HG02938 (cell line): Measurements from ENCODE around the gene TMEM129.
A peak's percentile ranks its signal among the peaks of the same experiment; 100 is the strongest.

Source experiments
- ATAC-seq: cut with Tn5 transposase; IDR thresholded peaks from one replicate; pipeline ENCODE4 v1.9.1; 2021; ENCODE audit warnings: mild to moderate bottlenecking, moderate library complexity; ENCODE audit not compliant: unreplicated experiment

The TMEM129 gene, protein sequence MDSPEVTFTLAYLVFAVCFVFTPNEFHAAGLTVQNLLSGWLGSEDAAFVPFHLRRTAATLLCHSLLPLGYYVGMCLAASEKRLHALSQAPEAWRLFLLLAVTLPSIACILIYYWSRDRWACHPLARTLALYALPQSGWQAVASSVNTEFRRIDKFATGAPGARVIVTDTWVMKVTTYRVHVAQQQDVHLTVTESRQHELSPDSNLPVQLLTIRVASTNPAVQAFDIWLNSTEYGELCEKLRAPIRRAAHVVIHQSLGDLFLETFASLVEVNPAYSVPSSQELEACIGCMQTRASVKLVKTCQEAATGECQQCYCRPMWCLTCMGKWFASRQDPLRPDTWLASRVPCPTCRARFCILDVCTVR

DNA sequence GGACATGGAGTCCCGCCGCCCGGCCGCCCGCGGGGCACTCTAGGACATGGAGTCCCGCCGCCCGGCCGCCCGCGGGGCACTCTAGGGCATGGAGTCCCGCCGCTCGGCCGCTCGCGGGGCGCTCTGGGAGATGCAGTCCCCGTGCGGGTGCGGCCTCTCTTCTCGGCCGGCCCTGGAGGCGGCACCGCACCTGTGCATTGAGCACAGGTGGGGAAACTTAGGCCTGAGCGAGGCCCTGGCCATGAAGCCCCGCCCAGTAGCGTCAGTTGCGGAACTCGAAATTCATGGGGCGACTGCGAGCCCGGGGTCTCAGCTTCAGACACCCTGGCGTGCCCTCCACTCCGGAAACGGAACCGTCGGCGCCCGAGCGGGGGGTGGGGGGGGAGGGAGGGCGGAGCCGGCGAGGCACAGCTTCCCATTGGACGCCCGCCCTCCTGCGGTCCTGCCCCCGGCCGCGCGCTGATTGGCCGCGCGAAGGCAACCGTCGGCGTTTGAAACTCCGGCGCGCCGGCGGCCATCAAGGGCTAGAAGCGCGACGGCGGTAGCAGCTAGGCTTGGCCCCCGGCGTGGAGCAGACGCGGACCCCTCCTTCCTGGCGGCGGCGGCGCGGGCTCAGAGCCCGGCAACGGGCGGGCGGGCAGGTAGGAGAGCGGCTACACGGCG is at the start of gene TMEM129, which contains the start of gene TACC3:
Gene TMEM129, minus strand, starts transcription at position 321 of the 663 bp plus-strand sequence. CDS start 486 bp downstream, outside the sequence.
Gene TACC3, plus strand, starts transcription at position 519 of the 663 bp plus-strand sequence. CDS start 1,901 bp downstream, outside the sequence.
- ATAC-seq, result peak; percentile 76

DNA sequence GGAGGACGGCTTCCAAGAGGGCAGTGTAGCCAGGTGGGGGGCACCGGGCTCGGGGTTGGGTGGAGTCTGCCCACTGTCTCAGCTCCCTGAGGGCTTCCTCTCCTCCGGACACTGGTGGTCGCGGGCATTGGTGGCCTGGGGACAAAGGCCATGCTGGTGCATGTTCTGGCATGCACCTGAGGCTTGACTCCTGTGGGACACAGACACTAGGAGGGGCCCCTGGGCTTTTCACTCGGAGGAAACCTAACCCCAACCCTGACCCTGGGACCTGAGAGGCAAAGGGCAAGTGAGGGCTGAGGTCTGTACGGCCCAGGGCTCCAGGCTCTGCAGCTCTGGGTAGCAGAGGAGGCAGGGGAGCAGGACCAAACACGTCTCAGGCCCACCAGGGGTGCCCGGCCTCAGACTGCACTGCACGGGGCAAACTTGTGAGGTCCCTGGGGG is 49.7 kb upstream of the TMEM129 start:
- no peak for ATAC-seq

DNA sequence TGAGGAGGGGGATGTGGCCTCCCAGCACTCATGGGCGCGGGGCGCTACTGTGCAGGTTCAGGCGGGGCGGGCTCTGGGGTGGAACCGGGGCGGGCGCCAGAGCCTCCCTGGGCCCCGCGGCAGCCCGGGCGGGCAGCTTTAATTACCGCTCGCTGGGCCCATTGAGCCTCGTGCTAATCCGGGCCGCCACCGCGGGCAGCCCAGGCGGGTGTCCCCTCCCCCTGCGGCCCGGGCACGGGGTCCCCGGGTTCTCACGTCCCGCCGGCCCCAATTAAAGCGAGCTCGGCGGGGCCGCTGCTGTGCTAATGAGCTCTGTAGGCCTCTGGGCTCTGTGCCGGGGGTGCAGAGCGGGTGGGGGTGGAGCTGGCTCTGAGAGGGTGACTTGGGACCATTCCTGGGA is 49.1 kb upstream of the TMEM129 start:
- ATAC-seq, result no peak

GRCh38 chr4:1769692-1770091 is 48.6 kb upstream of the TMEM129 start:
- no peak for ATAC-seq

DNA sequence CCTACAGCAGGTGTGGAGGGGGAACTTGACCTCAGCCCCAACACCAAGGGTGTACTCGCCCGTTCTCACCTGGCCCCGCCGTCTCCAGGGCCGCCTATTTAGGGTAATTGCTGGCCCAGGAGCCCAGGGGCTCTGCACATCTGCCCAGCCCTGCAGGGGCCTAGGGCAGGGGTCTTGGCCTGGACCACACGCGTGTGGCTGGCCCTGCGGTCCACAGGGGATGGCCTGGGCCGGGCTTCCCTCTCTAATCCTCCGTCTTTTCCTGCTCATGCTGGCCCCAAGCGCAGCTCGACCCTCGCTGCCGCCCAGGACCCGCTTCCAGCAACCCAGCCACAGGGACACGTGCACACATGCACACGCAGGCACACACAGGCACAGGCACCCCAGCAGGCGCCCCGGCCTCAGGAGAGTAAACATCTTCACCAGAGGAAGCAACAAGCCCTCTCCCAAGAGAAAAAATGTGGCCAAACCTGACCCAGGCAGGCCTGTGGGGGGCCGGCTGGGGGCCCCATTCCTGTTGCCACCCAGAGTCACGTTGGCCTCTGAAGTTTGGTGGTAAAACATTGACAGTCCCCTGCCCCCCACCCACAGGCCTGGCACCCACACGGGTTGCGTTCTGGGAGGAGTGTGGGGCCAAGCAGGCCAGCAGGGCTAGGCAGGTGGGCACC is 47.4 kb upstream of the TMEM129 start:
- ATAC-seq, result no peak

- no peak for ATAC-seq
Measured at GRCh38 chr4:1767770-1768366, 46.7 kb upstream of the TMEM129 start.

- ATAC-seq, result no peak
Measured at GRCh38 chr4:1767061-1767769, 46.1 kb upstream of the TMEM129 start.

- ATAC-seq, result no peak
Measured at GRCh38 chr4:1766106-1767060, 45.3 kb upstream of the TMEM129 start.

DNA sequence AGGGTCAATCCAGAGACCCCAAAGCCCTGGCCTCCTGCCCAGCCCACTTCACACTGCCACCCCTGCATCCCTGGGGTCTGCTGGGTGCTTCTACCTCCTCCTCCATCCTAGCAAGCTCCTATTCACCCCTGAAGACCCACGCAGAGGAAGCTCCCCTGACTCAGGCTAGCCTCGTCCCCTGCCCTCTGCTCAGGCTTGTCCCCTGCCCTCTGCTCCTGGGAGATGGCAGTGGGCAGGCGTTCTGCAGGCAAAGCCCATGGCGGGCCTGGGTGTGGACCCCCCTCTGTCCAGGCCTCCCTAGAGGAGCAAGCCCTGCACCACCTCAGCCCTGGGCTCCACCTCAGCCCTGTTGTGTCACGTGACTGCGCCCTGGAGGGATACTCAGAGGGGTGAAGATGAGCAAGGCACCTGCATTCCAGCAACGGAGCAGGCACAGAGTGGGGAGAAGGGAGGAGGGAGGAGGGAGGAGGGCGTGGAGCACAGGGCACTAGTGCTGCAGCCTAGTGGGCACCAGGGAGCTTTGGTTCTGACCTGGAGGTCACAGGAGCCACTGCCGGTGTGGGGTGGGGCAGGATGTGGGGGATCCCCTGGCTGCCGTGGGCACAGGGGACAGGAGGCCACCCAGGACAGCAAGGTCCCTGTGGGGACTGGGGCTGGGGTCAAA is 44.4 kb upstream of the TMEM129 start:
- no peak for ATAC-seq

DNA sequence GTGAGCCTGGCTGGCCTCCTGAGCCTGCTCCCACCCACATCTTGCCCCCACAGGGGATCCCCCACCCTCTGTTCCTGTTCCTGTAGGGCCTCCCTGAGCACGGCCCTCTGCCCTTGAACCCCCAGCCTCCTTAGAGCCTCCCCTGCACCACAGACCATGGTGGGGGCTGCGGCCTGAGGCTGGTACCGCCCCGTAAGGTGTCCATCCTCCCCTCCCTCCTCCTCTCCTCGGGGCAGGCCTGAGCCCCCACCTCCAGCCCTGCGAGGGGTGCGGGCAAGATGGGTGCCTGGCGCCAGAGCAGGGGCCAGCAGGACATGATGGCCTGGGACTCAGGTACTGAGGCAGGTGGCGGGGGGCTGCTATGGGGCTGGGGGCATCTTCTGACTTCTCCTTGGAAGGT is 43.5 kb upstream of the TMEM129 start:
- no peak for ATAC-seq

GRCh38 chr4:1763550-1764080 is 42.5 kb upstream of the TMEM129 start:
- ATAC-seq, result no peak

DNA sequence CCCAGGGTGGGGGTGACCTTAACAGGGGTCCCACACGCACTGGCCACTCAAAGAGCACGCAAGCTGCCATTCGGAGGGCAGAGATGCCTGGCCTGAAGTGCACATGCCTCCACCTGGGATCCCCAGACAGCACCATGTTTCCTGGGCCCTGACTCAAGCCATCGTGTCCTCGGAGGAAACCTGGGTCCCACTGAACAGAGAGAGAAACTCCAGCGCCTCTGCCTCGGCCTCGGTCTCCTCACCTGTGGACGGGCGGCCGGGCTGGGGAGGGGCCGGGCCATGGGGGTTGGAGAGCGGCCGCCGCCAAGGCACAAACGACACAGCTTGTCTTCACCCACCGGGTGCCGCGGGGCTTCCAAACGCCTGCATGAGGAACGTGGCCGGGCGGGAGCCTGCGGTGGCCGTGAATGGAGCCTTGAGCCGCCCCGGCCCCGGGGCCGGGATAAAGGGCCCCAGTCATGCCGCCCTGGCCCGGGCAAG is 42.0 kb upstream of the TMEM129 start:
- ATAC-seq, result no peak

DNA sequence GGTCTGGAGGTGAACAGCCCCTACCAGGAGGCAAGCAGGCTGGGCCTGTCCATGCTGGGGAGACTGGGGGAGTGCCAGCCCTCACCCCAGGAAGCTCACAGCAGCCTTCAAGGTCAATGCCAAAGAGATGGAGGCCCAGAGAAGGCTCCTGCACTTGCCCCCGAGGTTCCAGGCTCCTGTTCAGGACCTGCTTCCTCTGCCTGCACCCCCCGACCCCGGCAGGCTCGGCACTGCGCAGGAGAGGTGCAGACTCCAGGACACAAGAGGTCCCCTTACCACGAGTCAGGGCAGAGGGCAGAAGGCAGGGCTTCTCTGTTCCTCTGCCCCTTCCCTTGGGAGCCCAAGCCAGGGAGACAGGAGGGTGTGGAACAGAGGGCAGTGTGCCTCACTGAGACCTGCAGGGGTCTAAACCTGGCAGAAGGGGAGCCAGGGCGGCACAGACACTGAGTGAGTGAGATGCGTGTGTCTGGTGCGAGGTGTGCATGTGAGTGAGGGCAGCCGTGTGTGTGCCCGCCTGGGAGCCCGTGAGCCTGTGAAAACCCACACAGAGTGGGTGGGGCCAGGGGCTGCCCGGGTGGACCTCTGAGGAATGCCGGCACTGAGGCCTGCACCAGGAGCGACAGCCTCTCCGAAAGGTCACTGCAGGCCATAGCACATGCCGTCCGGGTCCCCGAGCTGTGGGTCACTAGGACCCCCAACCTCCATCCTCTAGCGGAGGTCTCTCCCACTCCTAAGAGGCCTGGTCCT is 41.3 kb upstream of the TMEM129 start:
- ATAC-seq, result no peak

GRCh38 chr4:1761130-1761689 is 40.1 kb upstream of the TMEM129 start:
- no peak for ATAC-seq

DNA sequence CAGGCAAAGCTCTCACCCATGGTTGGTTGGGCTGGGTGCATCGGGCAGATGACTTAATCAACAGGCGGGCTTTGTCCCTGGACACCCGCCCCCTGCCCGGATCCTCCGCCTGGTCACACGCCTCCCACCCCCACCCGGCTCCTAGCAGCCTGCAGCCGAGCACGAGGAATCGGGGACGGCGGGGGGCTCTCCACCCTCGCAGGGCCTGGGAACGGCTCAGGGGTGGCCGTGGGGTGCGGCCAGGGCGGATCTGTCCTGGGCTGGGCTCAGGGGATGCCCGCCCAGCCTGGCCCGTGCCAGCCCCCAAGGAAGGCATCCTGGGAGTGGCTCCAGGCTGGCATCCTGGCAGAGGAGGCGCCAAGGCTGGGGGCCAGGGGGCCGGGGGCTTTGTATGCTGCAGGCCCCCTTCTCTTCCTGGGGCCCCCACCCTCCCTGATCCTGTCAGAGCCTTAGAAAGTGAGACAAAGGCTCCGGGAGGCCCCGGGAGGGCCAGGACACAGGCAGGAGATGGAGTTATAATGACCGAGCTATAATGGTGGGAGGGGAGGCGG is 39.5 kb upstream of the TMEM129 start:
- no peak for ATAC-seq

- ATAC-seq, result no peak
Measured at GRCh38 chr4:1759818-1760223, 38.7 kb upstream of the TMEM129 start.

- no peak for ATAC-seq
Measured at GRCh38 chr4:1759170-1759817, 38.2 kb upstream of the TMEM129 start.
